Measurements from ENCODE around the gene OR8S1.
"Not testable (repeated sequence)": the region's sequence is repeated elsewhere in the genome, so short reads cannot be mapped to it uniquely, and the experiment has no call there.

DNA sequence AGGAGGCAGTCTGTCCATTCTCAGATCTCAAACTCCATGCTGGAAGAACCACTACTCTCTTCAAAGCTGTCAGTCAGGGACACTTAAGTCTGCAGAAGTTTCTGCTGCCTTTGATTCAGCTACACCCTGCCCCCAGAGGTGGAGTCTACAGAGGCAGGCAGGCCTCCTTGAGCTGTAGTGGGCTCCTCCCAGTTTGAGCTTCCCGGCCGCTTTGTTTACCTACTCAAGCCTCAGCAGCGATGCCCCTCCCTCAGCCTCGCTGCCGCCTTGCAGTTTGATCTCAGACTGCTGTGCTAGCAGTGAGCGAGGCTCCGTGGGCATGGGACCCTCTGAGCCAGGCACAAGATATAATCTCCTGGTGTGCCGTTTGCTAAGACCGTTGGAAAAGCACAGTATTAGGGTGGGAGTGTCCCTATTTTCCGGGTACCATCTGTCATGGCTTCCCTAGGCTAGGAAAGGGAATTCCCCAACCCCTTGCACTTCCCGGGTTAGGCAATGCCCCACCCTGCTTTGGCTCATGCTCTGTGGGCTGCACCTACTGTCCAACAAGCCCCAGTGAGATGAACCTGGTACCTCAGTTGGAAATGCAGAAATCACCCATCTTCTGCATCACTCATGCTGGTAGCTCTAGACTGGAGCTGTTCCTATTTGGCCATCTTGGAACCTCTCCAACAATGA lies 28.4 kb downstream of the OR8S1 start:
- TF ChIP-seq CTCF, POLR2A (IDR thresholded peaks at IDR 0.05): not testable (repeated sequence)
